ENCODE results near the gene KLHL10. TPM values are rescaled to one million over a fixed set of nuclear protein-coding genes. Genes with fewer than 3 reads are reported as not detected.
A peak's percentile ranks its signal among the peaks of the same experiment; 100 is the strongest.

The KLHL10 gene
- total RNA-seq, 4 donors from 2014 or later, result 0.33 to 1.6 TPM; not detected in 2

DNA sequence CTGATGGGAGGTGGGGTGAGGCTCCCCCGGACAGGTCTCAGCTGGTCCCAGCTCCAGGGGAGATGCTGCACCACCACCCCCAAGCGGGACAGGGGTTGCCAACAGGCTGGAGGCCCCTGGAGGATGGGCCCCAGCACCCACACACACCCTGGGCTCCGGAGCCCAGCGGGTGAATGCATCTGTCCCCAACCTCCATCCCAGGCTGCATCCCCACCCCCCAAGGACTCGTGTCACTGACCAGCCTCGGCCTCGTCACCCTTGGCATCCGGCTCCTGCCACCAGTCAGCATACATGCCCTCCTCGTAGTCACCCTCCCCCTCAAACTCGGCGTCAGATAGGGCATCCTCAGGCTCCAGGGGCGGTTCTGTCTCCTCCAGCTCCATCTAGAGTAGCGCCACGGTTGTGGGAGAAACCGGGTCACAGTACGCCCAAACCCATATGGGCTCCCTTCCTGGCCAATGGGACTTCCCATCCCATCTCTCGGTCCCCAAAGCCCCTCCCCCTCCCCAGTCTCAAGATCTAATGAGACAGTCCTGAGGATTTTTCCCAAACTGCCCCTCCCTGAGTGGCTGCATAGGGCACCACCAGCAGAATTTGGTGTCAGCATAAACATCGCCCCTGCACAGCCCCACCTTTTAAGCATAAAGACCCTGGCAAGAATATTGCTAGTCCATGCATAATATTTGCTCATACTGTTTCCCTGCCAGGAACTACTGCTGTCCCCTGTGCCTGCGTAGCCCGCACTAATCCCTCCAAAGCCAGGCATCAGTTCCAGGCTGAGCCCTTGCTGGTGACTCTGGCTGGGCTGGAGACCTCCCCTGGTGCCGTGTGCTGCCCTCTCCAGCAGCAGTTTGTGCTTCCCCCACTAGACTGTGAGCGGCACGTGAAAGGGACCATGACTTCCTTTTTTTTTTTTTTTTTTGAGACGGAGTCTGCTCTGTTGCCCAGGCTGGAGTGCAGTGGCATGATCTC, 34.3 kb upstream of the KLHL10 start:
- no peaks in the 10 kb centered on the region for H3K27me3 ChIP-seq
- DNase-seq, result peak; percentile 21 to 40
- no peak overlapping the region for H3K4me3 ChIP-seq (replicated peaks in 1 of 3)
- TF ChIP-seq, protein P1, sequence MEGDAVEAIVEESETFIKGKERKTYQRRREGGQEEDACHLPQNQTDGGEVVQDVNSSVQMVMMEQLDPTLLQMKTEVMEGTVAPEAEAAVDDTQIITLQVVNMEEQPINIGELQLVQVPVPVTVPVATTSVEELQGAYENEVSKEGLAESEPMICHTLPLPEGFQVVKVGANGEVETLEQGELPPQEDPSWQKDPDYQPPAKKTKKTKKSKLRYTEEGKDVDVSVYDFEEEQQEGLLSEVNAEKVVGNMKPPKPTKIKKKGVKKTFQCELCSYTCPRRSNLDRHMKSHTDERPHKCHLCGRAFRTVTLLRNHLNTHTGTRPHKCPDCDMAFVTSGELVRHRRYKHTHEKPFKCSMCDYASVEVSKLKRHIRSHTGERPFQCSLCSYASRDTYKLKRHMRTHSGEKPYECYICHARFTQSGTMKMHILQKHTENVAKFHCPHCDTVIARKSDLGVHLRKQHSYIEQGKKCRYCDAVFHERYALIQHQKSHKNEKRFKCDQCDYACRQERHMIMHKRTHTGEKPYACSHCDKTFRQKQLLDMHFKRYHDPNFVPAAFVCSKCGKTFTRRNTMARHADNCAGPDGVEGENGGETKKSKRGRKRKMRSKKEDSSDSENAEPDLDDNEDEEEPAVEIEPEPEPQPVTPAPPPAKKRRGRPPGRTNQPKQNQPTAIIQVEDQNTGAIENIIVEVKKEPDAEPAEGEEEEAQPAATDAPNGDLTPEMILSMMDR (IDR thresholded peaks at IDR 0.05), result no peak
- no peaks in the 10 kb centered on the region for H3K9me3 ChIP-seq
- H3K27ac ChIP-seq, result no peak overlapping the region
- 66 to 76% methylated on average over 18 to 23 of the region's 24 CpGs for WGBS, 2 donors
- no peaks in the 10 kb centered on the region for H3K36me3 ChIP-seq
- intact Hi-C loops (cut with DNase I), result loop anchor here (2.0 kb wide), 1 partner anchor 67 kb away; no protein-coding TSS in a partner anchor
- peaks cover 14 to 21% of the 10 kb centered on the region in 2 donors for H3K4me1 ChIP-seq

DNA sequence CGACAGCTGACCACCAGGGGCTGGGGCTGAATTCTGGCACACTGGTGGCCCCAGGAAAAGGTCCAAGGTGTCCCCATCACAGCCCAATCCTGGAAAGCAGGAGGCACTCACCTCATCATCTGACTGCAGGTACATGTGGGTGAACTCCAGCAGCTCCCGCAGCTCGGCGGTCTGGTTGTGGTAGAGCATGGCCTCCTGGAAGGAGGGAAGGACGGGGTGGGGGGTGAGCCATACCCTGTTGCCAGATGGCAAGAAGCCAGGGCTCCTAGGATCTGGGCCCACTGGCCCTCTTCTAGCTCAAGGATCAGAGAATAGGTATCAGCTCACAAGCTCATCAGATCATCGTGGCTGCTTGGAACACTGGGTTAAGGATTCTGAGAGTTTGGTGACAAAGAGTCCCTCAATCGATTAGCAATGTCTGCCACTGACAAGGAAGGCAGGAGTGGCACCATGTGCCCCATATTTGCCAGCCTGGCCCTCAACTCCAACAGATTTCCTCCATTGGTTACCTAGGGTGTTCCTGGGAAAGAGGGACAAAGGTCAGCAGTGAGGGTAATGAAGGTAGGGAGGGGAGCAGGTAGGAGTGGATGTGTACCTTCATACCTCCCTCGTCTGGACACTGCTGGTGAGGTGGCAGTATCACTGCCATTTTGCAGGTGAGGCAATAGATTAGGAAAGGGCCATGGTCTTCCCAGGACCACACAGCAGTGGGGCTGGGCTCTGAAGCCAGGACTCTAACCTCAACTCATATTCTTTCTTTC, 30.8 kb upstream of the KLHL10 start:
- no peaks in the 10 kb centered on the region for H3K9me3 ChIP-seq
- WGBS, 2 donors, result 85 to 86% methylated on average over 7 to 8 of the region's 8 CpGs
- no peak overlapping the region for H3K4me3 ChIP-seq (replicated peaks in 1 of 3)
- DNase-seq, result no peak
- no peak overlapping the region for H3K27ac ChIP-seq
- TF ChIP-seq, protein P1 (IDR thresholded peaks at IDR 0.05), result no peak
- no peak for TF ChIP-seq POLR2A (IDR thresholded peaks at IDR 0.05)
- no peaks in the 10 kb centered on the region for H3K36me3 ChIP-seq
- H3K27me3 ChIP-seq, result no peaks in the 10 kb centered on the region
- intact Hi-C loops (cut with DNase I), result no loop called here
- H3K4me1 ChIP-seq, result peaks cover 12 to 18% of the 10 kb centered on the region in 2 donors

GRCh38 chr17:41810659-41811548, 26.7 kb upstream of the KLHL10 start:
- peak overlapping the region in 2 of 3 donors; percentile 58 to 80 for H3K27ac ChIP-seq
- intact Hi-C loops (cut with DNase I), result no loop called here
- 32 to 40% methylated on average over 26 to 30 of the region's 58 CpGs for WGBS, 2 donors

DNA sequence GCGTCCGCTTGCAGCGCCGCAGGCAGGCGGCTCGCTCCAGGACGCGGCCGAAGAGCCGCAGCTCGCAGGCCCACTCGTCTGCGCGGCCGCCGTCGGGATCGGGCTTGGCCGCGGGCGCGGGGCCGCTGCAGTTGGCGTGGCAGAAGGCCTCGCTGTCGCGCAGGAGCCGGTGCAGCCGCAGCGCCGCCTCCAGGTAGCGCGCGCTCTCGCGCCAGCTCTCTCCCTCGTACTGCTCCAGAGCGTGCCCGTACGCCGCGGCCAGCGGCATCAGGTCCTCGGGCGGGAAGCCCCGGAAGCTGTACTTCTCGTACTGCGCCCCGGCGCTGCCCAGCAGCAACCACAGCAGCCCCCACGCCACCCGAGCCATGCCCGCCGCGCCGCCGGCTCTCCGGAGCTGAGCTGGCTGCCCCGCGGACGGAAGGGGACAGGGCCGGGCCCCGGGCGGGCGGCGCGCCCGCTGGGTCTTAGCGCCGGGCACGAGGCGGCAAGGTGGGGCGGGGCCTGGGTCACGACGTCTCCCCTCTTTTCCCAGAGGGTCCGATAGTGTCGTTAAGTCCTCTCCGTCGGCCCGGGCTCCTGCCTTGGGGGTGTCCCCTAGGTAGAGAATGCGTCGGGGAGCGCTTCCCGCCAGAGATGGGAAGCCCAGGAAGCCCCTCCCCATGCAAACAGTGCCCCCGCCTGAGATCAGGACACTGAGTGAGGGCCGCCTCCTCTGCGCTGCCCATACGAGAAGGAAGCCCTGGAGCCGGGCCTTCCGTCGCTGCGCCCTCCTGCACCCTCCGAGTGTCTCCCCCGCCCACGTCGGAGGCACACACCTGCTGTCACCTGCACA, 25.9 kb upstream of the KLHL10 start, which contains the start of gene P3H4:
TSS of gene P3H4 (minus strand) at position 401 of the 832 bp plus-strand sequence. CDS start at position 367, 34 bp downstream.
- peak within 1 kb of the TSS; percentile 51 to 79 (median 64) for H3K4me3 ChIP-seq (replicated peaks in 1 of 3)
- H3K9me3 ChIP-seq, result no peaks in the 10 kb centered on the region
- WGBS, 2 donors, result 0 to 1% methylated on average over 5 to 19 of the region's 96 CpGs
- peak; percentile 85 to 86 for DNase-seq
- no peaks in the 10 kb centered on the region for H3K36me3 ChIP-seq
- H3K27me3 ChIP-seq, result no peaks in the 10 kb centered on the region
- peak within 1 kb of the TSS; percentile 36 to 80 (median 58) for H3K27ac ChIP-seq
- H3K4me1 ChIP-seq, result peaks cover 18 to 37% of the 10 kb centered on the region in 2 donors
- intact Hi-C loops (cut with DNase I), result no loop called here
- peak; percentile 15 to 65 for TF ChIP-seq POLR2A (IDR thresholded peaks at IDR 0.05)
- TF ChIP-seq, protein P1 (IDR thresholded peaks at IDR 0.05), result peak; percentile 40 to 90 (median 72)

More at GRCh38 chr17:41810659-41811548, 26.7 kb upstream of the KLHL10 start:
- Histone ChIP-seq H3K27me3 (no peaks in the 10 kb centered on the region), H3K4me3 (replicated peaks in 1 of 3) (peak overlapping the region; percentile 15 to 79 (median 64)), H3K4me1 (peaks cover 18 to 37% of the 10 kb centered on the region in 2 donors), H3K36me3 (no peaks in the 10 kb centered on the region), H3K9me3 (no peaks in the 10 kb centered on the region)
- TF ChIP-seq POLR2A (IDR thresholded peaks at IDR 0.05), result no peak
- TF ChIP-seq, protein P1 (IDR thresholded peaks at IDR 0.05), result no peak
- DNase-seq, result peak; percentile 42 to 58
